Caco-2 (cell line): Measurements from ENCODE around the gene SVEP1. TPM values are rescaled to one million over a fixed set of nuclear protein-coding genes. Genes with fewer than 3 reads are reported as not detected.
"Not testable (repeated sequence)": the region's sequence is repeated elsewhere in the genome, so short reads cannot be mapped to it uniquely, and the experiment has no call there.

Experiments used
- BruUV-seq: library from RNA; stranded (reverse); fragments of 400-500 nt; replicated peaks from 2 replicates; lab custom pipeline; 2021; lab: Mats Ljungman, UMichigan
- CTCF ChIA-PET: fragments of 300-600 bp; sonication (Branson Sonifier 250); formaldehyde crosslinking; loops from one replicate; lab custom pipeline; 2022; ENCODE audit warnings: antibody characterized with exemption; lab: Charles Lee
- POLR2A ChIA-PET: fragments of 300-600 bp; sonication (Branson Sonifier 250); formaldehyde crosslinking; loops from one replicate; lab custom pipeline; 2022; ENCODE audit warnings: antibody characterized with exemption; lab: Charles Lee
- DNase-seq, 2 experiments: peaks; one replicate each; pipeline versions ENCODE4 v3.0.0 to v3.0.0-alpha.2; 2020 to 2022
- H3K27me3 ChIP-seq: replicated peaks from 2 replicates; pipeline ENCODE4 v1.6.0; 2011; ENCODE audit warnings: low read length; ENCODE audit not compliant: control insufficient read depth, insufficient read depth
- H3K36me3 ChIP-seq: 2 replicates; pipeline ENCODE4 v1.5.1; 2011; ENCODE audit warnings: low read length; ENCODE audit not compliant: control insufficient read depth, insufficient read depth
- H3K4me1 ChIP-seq: fragments of 250-450 bp; sonication (Bioruptor Pico); 2 replicates; pipeline ENCODE4 v1.5.1; 2020; ENCODE audit warnings: mild to moderate bottlenecking
- H3K4me3 ChIP-seq: 2 replicates; pipeline ENCODE4 v1.5.1; 2011; ENCODE audit warnings: low read depth, mild to moderate bottlenecking, control low read depth, low read length
- H3K9me3 ChIP-seq: fragments of 250-450 bp; sonication (Bioruptor Pico); 2 replicates; pipeline ENCODE4 v1.5.1; 2020; ENCODE audit warnings: mild to moderate bottlenecking, moderate library complexity
- H3K27ac Mint-ChIP-seq: one replicate; pipeline ENCODE4 v1.8.0; 2022; ENCODE audit warnings: mixed read lengths; ENCODE audit not compliant: unreplicated experiment
- H3K27me3 Mint-ChIP-seq: one replicate; pipeline ENCODE4 v1.8.0; 2022; ENCODE audit warnings: mixed read lengths; ENCODE audit not compliant: insufficient read depth, unreplicated experiment
- H3K36me3 Mint-ChIP-seq: one replicate; pipeline ENCODE4 v1.8.0; 2022; ENCODE audit warnings: mild to moderate bottlenecking, mixed read lengths; ENCODE audit not compliant: insufficient read depth, unreplicated experiment
- H3K4me1 Mint-ChIP-seq: one replicate; pipeline ENCODE4 v1.8.0; 2022; ENCODE audit warnings: low read depth, mixed read lengths; ENCODE audit not compliant: unreplicated experiment
- H3K4me3 Mint-ChIP-seq: one replicate; pipeline ENCODE4 v1.8.0; 2022; ENCODE audit warnings: mild to moderate bottlenecking, moderate library complexity, mixed read lengths; ENCODE audit not compliant: unreplicated experiment
- H3K9me3 Mint-ChIP-seq: one replicate; pipeline ENCODE4 v1.8.0; 2022; ENCODE audit warnings: mixed read lengths; ENCODE audit not compliant: unreplicated experiment
- intact Hi-C: fragments of 100-400 bp; cut with micrococcal nuclease; formaldehyde crosslinking; loops from one replicate; pipeline ENCODE4 v1.10.0; 2022; ENCODE audit not compliant: unreplicated experiment
- total RNA-seq: library from RNA; stranded (reverse); gene quantifications from 2 replicates; pipeline ENCODE4 v1.2.3, GENCODE V29; 2022
- TF ChIP-seq, protein P1 (sequence below), 2 experiments: fragments of 200-600 bp in 1 of 2; IDR thresholded peaks; 1 replicate in 1 of 2; 2 replicates in 1 of 2; pipeline versions ENCODE4 v1.5.1 to v1.8.0; 2011 to 2022; ENCODE audit warnings: antibody characterized with exemption in 1 of 2, control low read depth in 1 of 2, inconsistent platforms in 1 of 2, low read depth in 1 of 2, low read length in 1 of 2, mild to moderate bottlenecking in 1 of 2, moderate library complexity in 1 of 2; ENCODE audit not compliant: insufficient read depth in 1 of 2, severe bottlenecking in 1 of 2, unreplicated experiment in 1 of 2

Gene SVEP1
- total RNA-seq, 1 experiment from 2014 or later = 2.9 TPM

GRCh38 chr9:110532908-110533665, 46.5 kb downstream of the SVEP1 start:
- intact Hi-C loops = no loop called here
- TF ChIP-seq, protein P1, sequence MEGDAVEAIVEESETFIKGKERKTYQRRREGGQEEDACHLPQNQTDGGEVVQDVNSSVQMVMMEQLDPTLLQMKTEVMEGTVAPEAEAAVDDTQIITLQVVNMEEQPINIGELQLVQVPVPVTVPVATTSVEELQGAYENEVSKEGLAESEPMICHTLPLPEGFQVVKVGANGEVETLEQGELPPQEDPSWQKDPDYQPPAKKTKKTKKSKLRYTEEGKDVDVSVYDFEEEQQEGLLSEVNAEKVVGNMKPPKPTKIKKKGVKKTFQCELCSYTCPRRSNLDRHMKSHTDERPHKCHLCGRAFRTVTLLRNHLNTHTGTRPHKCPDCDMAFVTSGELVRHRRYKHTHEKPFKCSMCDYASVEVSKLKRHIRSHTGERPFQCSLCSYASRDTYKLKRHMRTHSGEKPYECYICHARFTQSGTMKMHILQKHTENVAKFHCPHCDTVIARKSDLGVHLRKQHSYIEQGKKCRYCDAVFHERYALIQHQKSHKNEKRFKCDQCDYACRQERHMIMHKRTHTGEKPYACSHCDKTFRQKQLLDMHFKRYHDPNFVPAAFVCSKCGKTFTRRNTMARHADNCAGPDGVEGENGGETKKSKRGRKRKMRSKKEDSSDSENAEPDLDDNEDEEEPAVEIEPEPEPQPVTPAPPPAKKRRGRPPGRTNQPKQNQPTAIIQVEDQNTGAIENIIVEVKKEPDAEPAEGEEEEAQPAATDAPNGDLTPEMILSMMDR (IDR thresholded peaks at IDR 0.05; ENCODE audit: insufficient read depth in 1 of 2, low read depth in 1 of 2, low read length in 1 of 2, severe bottlenecking in 1 of 2, unreplicated experiment in 1 of 2) = no peak
- no peaks in the 10 kb centered on the region; the same call in 1 of the 2 replicates for H3K9me3 ChIP-seq
- POLR2A ChIA-PET = no interaction called here
- no peaks in the 10 kb centered on the region for H3K9me3 Mint-ChIP-seq
- H3K4me3 Mint-ChIP-seq = no peak overlapping the region
- no peaks in the 10 kb centered on the region for H3K36me3 ChIP-seq
- H3K27me3 ChIP-seq = no peaks in the 10 kb centered on the region
- no peaks in the 10 kb centered on the region for H3K4me1 Mint-ChIP-seq
- DNase-seq = no peak
- H3K27ac Mint-ChIP-seq = no peak overlapping the region
- no peaks in the 10 kb centered on the region for H3K36me3 Mint-ChIP-seq
- H3K27me3 Mint-ChIP-seq = peaks cover 4% of the 10 kb centered on the region
- BruUV-seq = no TSS peak
- CTCF ChIA-PET = no interaction called here
- H3K4me3 ChIP-seq = no peak overlapping the region
- H3K4me1 ChIP-seq = no peaks in the 10 kb centered on the region

DNA sequence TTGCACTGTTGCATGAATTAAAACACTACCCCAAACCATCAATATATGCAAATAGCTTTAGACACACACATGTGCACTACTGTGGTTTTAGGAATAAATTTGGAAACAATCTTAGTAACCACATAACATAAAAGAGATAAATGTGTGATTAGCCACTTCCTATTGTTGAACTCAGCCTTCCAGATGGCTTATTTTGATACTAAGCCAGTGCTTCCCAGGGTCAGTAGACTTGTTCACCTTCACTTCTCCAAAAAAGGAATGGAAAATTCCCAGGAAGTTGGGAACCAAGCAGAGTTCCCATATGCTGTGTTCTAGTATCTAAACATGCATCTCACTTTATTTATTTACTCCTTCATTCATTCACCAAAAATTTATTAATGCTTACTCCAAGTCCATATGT, 47.8 kb downstream of the SVEP1 start:
- H3K27me3 ChIP-seq = no peaks in the 10 kb centered on the region
- peaks cover 4% of the 10 kb centered on the region for H3K27me3 Mint-ChIP-seq
- POLR2A ChIA-PET = no interaction called here
- no peaks in the 10 kb centered on the region for H3K4me1 ChIP-seq
- H3K4me3 Mint-ChIP-seq = no peak overlapping the region
- TF ChIP-seq, protein P1 (IDR thresholded peaks at IDR 0.05; ENCODE audit: insufficient read depth in 1 of 2, low read depth in 1 of 2, low read length in 1 of 2, severe bottlenecking in 1 of 2, unreplicated experiment in 1 of 2) = no peak
- intact Hi-C loops = no loop called here
- no peak overlapping the region for H3K27ac Mint-ChIP-seq
- no peak overlapping the region for H3K4me3 ChIP-seq
- BruUV-seq = no TSS peak
- no peaks in the 10 kb centered on the region for H3K9me3 Mint-ChIP-seq
- H3K9me3 ChIP-seq = no peaks in the 10 kb centered on the region; the same call in 1 of the 2 replicates
- CTCF ChIA-PET = no interaction called here
- H3K36me3 Mint-ChIP-seq = no peaks in the 10 kb centered on the region
- H3K4me1 Mint-ChIP-seq = no peaks in the 10 kb centered on the region
- no peak for DNase-seq
- H3K36me3 ChIP-seq = no peaks in the 10 kb centered on the region

- H3K27me3 Mint-ChIP-seq, intact Hi-C loops, H3K27me3 ChIP-seq, H3K36me3 ChIP-seq, POLR2A ChIA-PET, DNase-seq, H3K4me3 ChIP-seq, H3K27ac Mint-ChIP-seq, H3K36me3 Mint-ChIP-seq, H3K4me1 Mint-ChIP-seq, BruUV-seq, H3K9me3 ChIP-seq, H3K4me1 ChIP-seq, H3K4me3 Mint-ChIP-seq, H3K9me3 Mint-ChIP-seq, CTCF ChIA-PET: not testable (repeated sequence)
These were observed 48.3 kb downstream of the SVEP1 start for GRCh38 chr9:110531241-110531640.
